HG03103 (cell line): ENCODE data around the gene RAC3.

ENCODE experiments used
- ATAC-seq: cut with Tn5 transposase; IDR thresholded peaks from one replicate; pipeline ENCODE4 v1.9.1; 2021; ENCODE audit warnings: low read depth; ENCODE audit not compliant: unreplicated experiment

Gene RAC3

DNA sequence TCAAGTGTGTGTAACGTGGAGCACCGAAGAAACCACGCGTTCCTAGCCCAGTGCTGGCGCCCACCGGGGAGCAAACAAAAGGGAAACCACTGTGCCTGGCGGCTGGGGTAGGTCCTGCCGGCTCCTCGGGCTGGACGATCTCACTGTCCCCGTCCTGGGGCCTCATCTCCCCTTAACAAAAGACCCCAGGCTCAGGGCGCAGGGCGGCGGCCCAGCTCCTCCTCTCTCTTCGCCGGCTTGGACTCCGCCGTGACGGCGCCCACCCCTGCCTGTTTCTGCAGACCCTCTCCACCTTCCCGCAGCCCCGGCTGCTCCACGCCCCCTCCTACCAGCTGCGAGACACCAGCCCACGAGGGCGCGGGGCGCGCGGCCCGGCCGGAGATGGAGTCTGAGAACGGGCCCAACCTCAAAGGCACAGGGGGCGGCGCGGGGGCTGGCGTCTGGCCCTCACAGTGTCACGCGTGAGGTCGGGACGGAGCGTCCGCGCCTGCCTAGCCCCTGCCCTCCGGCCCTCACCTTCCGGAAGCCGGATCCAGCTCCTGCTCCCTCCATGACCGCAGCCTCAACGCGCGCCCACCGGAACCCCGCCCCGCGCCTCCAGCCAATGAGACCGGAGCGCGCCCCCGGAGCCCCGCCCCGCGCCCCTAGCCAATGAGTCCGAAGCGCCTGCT is 9.0 kb upstream of the RAC3 start, which contains the start of gene CENPX:
CENPX (minus strand) TSS at position 569 of the 671 bp plus-strand sequence; CDS start at position 552, 17 bp downstream.
- ATAC-seq = no peak

DNA sequence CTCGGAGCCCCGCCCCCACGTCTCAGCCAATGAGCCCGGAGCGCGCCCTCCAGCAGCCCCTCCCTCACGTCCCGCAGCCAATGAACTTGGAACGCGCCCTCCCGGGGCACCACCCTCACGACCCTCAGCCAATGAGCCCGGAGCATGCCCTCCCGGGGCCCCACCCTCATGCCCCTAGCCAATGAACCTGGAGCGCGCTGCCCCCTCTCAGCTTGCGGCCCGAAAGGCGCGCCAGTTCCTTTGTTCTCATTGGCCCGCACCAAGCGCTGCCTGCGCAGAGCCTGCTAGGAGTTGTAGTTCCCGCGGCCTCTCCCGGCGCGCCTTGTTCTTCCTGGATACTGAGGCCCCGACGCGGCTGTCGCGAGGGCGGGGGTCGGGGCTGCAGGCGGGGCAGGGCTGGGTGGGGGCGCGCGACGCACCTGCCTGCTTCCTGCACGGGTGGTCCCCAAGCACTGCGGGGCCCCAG is 8.5 kb upstream of the RAC3 start, which contains the start of gene LRRC45:
LRRC45 (plus strand) TSS at position 325 of the 466 bp plus-strand sequence. CDS start 339 bp downstream, outside the sequence.
- peak; percentile 82 for ATAC-seq

DNA sequence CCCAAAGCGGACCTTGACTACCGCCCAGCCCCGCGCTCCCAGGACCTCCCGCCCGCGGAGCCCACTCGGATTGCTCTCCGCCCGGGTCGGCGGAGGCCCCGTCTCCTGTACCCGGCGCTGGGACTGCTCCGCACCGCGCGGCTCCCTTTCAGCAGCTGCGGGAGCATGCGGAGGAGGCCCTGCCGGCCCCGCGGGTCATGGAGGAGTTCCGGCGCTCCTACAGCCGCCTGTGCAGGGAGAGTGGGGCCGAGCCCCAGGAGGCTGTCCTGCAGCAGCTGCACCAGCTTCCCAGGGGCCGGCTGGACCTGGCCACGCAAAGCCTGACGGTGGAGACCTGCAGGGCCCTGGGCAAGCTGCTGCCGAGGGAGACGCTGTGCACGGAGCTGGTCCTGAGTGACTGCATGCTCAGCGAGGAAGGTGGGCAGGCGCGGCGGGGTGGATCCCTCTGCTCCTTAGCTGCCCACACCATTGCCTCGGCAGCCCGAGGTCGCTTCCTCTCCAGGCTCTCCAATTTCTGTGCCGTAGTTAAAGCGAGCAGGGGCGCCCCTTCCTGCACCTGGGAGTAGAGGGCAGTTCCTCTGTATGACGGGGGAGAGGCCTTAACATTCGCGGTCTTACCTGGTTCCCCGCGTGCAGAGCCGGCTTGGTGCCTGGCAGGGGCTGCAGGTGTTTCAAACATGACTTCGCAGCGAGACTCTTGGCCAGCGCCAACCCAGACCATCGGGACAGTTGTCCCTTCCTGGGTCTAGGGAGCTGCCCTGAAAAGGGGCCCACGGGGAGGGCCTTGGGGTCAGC is 7.8 kb upstream of the RAC3 start:
- no peak for ATAC-seq

DNA sequence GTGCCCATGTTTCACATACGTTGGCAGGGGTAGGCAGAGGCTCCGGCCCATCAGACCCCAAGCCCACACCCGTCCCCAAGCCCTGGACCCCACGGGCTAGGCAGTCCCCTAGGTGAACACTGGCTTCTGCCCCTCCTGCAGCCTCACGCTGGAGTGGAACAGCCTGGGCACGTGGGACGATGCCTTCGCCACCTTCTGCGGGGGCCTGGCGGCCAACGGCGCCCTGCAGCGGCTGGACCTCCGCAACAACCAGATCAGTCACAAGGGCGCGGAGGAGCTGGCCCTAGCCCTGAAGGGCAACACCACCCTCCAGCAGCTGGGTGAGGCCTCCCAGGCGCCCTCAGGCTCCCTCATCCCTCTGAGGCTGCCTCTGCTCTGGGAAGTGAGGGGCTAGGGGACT is 6.6 kb upstream of the RAC3 start:
- ATAC-seq = no peak

DNA sequence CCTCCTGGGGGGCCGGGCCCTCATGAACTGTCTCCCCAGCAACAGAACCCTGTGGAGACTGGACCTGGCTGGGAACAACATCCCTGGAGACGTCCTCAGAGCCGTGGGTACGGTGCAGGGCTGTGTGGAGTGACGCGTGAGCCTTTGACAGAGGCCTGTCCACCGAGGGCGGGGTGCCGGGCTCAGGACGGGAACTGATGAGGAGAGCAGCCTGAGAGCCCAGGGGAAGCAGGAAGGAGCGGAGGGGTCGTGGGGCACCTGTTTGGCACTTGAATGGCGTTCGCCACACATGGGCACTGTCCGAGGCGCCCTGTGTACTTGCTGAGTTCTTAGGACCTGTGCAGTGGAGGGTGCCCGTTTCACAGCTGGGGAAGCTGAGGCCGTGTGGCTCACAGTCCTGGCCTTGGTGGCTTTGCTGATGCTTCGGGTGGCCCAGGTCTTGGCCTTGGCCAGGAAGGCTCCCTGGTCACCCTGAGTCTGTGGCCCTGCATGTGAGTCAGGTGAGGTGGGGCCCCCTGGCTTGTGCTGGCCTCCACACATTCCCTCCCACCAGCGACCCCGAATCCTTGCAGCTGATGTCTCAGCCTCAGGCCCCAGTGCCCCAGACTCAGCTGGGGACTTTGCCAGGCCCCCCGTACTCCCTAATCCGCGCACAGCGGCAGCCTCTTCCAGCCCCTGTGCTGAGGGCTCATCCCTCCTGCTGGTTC is 5.9 kb upstream of the RAC3 start:
- no peak for ATAC-seq

DNA sequence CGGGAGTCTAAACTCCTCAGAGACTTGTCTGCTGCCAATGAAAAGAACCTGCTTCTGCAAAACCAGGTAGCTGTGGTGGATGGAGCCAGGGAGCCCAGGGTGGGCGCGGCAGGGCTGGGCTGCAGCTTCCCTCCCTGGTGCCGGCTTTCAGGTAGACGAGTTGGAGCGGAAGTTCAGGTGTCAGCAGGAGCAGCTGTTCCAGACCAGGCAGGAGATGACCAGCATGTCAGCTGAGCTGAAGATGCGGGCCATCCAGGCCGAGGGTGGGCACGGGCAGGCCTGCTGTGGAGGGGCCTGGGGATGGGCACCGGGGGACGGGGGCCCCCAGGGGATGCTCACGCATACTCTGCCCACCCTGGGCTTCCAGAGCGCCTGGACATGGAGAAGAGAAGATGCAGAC is 3.2 kb upstream of the RAC3 start:
- no peak for ATAC-seq

DNA sequence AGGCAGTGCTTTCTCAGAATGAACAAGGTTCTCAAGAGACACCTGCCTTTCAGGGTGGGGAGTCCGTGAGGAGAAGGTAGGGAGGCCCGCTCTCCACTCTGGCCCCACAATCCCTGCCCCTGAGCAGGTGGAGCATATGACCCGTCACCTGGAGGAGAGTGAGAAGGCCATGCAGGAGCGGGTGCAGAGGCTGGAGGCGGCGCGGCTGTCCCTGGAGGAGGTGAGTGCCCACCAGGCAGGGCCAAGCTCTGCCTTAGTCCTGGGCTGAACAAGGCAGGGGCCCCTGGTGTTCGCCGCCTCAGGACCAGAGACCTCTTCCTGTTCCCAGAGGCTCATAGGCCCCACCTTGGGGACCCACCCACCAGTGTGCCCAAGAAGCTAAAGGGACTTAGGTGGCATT is 2.5 kb upstream of the RAC3 start:
- ATAC-seq = no peak

DNA sequence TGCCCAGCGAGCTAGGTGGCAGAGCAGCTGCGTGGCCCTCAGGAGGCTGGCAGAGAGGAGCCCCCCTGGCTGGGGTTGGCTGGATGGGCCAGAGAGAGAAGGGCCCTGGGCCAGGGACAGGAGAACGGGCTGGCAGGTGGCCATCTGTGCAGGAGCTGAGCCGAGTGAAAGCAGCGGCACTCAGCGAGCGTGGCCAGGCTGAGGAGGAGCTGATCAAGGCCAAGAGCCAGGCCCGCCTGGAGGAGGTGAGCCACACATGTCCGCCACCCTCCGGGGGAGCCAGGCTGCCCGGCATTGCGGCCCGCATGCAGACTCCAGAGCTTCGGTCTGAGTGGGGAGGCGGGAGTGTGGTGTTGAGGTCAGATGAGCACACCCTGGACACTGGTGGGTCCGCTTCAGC is 2.1 kb upstream of the RAC3 start:
- ATAC-seq = no peak

DNA sequence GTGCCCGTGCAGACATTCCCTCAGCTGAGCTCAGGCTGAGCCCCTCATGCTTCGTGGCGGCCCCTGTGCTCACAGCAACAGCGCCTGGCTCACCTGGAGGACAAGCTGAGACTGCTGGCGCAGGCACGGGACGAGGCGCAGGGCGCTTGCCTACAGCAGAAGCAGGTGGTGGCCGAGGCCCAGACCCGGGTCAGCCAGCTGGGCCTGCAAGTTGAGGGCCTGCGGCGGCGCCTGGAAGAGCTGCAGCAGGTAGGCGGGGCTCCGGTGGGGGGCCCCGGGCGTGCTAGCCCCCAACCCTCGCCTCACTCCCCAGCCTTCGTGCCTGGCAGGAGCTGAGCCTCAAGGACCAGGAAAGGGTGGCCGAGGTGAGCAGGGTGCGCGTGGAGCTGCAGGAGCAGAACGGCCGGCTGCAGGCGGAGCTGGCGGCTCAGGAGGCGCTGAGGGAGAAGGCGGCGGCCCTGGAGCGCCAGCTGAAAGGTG is 1.4 kb upstream of the RAC3 start:
- ATAC-seq = no peak

DNA sequence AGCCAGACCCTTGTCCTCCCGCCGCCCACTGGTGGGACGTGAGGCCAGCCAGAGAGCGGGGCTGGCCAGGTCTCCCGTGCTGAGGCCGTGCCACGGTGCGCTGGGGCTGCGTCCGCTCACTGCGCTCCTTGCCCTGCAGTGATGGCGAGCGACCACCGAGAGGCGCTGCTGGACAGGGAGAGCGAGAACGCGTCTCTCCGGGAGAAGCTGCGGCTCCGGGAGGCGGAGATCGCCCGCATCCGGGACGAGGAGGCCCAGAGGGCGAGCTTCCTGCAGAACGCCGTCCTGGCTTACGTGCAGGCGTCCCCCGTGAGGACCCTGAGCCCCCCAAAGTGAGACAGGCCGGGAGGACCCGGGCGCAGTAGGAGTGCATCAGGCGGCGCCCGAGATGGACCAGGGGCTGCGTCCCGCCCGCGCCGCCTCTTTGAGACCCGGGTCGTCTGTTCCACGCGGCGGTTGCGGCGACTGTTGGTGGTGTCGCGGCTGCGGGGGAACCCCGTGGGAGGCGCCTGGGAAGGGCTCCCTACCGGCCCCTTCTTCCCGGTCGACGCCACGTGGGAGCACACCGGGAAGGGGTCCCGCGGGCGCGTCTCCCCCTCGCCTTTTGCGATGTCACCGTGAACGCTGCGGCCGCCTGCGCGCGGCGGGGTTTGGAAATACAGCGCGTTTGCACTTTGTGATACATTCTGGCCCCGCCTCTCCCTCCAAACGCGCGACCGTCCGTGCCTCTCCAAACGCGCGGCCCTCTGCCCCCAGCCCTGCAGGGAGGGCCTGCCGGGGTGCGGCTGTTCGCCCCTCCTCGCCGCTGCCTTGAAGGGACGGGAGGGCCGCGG is 792 bp upstream of the RAC3 start:
- no peak for ATAC-seq

DNA sequence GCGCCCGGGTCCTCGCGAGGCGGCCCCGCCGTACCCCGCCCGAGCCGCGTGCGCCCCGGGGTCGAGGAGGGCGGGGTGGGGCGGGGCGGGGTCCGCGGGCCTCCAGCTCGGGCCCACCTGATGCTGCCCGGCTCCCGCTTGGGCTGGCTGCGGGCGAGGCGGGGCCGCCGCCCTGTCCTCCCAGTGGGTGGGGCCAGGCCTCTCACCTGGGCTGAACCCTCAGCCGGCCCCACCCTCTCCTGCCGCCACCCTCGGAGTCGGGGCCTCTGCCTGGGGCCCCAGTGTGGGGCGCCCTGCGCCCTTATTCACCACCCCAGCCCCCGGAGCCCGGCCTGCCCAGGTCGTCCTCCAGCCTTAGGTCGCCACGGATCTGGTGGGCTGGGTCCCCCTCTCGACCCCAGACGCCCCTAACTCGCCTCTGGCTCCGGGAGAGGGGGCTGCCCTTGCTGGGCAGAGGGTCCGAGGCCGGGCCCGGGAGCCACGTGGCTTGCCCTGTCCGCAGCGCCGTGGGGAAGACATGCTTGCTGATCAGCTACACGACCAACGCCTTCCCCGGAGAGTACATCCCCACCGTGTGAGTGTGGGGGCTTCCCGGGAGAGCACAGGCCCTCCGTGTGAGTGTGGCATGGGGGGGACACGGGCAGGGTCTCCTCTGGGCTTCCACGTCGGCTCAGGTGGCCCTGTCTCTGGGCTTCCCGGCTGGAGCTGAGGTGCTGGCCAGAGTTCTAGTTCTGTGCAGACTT is 578 bp downstream of the RAC3 start:
- no peak for ATAC-seq

DNA sequence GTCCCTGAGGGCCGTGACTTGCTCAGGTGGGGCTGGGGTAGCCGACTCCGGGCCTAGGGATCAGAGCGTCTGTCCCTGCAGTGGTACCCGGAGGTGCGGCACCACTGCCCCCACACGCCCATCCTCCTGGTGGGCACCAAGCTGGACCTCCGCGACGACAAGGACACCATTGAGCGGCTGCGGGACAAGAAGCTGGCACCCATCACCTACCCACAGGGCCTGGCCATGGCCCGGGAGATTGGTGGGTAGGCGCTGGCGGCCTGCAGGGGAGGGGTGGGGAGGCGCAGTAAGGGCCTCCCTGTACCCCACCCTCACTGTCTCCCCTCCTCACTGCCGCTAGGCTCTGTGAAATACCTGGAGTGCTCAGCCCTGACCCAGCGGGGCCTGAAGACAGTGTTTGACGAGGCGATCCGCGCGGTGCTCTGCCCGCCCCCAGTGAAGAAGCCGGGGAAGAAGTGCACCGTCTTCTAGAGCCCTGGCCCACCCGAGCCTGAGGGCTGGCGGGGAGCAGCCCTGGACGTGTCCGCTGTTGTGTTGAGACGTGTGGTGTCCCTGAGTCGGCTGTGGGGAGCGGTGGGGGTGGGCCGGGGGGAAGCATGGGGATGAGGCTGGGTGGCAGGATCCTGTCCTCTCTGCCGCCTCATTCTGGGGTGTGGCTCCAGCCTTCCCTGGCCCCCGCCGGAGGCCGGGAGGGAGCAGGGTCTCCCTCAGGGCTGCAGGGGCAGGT is 2.0 kb downstream of the RAC3 start:
- ATAC-seq = no peak

DNA sequence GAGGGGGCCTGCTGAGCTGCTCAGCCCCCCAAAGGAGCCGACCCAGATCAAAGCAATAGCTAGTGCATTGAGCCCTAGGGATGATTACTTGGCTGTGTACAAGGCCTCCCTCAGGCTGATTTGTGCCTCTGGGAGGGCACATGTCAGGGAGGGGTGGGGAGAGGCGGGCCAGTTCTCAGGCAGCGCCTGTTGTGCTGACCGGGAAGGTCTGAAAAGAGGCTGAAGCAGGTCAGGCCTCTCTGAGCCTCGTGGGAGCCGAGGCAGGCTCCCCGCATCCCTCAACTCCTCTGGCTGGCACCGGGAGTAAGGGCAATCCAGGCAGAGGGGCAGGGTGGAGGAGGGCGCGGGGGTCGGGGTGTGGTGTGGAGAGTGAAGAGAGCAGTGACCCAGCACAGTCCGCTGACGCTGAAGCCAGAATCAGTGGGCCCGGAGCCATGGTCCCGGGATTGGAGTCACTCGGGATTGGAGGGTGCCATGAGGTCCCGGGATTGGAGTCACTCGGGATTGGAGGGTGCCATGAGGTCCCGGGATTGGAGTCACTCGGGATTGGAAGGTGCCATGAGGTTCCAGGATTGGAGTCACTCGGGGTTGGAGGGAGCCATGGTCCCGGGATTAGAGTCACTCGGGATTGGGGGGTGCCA is 3.0 kb downstream of the RAC3 start:
- no peak for ATAC-seq

DNA sequence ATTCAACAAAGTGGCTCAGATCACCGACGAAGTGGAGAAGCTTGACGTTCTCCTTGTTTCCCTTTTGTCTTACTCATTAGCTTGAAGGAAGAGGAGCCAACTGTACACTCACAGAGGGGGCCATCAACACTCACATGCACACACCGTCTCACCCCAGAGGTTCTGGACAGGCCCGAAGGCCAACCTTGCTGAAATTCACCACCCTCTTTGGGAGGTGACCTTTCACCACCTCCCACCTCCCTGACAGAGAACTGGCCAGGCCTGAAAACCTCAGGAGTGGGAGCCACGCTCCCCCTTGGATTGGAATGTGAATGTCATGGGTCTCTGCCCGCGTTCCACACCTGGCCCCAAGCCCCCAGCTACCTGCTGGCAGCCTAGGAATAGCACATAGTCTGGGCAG is 4.0 kb downstream of the RAC3 start:
- no peak for ATAC-seq

DNA sequence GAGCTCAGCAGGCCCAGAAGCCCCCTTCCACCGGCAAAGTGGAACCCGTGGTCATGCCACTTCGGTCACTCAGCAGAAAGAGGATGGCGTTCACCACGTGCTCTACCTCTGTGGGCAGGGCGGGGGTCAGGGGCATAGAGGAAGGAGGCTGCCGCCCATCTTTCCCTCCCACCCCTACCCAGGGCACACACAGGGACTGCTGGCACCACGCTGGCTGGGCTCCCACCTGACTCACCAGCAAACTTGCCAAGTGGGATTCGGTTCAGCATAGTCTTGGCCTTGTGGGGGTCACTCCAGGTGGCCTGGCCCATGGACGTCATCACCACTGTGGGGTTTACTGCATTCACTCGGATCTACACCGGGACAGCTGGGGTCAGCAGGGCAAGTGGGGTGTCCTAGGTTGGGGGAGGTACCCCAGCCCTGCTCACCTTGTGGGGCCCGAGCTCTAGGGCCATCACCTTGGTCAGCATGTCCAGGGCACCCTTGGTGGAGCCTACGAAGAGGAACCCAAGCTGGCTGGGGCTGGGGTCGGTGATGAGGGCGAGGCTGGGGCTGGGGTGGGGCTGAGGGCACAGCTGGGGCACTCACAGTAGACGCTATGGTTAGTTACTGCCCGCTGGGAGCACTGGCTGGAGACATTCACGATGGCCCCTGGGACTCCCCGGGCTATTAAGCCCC is 4.6 kb downstream of the RAC3 start:
- ATAC-seq = no peak

DNA sequence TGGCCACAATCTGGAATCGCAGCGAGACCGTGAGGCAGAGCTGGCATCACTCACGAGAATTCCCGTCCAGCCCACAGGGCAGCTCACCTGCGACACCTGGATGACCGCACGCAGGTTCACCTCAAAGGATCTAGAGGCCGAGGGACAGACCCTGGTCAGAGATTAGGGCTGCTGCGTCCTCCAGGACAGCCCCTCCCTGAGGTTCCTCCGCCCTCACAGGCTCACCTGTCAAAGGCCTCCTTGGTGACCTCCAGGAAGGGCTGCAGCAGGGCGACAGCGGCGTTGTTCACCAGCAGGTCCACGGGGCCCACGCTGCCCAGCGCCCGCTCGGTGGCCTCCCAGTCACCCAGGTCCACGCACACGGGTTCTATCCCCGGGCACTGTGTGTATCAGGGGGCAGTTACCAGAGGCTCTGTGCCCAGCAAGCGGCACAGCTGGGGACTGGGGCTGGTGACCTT is 5.2 kb downstream of the RAC3 start:
- ATAC-seq = peak; percentile 6

DNA sequence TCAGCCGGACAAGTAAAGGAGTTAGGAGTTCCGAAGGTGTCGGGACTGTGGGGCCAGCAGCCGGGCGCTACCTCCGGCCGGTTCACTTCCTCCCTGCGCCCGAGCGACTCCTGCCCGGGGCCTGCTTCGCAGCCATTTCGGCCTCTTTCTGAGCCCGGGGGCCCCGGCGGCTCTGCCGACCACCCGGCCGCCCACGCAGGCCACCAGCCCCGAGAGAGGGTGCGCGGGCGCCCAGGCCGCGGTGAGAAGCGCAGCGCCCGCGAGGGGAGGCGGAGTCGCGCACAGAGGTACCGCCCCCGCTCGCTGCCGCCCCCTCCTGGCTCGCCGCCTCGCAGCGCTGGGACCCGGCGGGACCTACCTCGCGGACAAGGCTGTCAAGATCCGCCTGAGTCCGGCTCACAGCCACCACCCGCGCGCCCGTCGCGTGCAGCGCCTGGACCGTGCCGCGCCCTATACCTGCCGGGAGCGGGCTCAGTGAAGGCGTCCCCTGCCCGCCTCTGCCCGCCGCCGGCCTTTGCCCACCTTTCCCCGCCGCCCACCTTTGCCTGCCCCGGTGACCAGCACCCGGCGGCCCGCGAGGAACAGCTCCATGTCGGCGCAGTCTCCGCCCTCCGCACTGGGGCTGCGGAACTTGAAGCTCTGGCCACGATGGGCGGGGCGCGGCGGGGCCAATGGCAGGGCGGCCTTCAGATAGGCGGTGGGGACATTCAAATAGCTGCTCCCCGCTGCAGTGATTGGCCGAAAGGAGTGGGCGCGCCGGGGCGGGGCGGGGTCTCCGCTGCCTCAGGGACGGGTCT is 5.8 kb downstream of the RAC3 start, which contains the start of gene DCXR:
DCXR (minus strand) TSS at position 606 of the 797 bp plus-strand sequence; CDS start at position 591, 15 bp downstream.
- peak; percentile 74 for ATAC-seq
